C4-2B (cell line): ENCODE measurements around the gene FAM168A.
A peak's percentile ranks its signal among the peaks of the same experiment; 100 is the strongest.

Experiments used
- H3K27ac ChIP-seq: fragments of 450-650 bp; 2 replicates; pipeline ENCODE4 v1.5.1; 2017
- ZFX ChIP-seq: fragments of 450-650 bp; IDR thresholded peaks from 2 replicates; pipeline ENCODE4 v1.6.1; 2017
- TF ChIP-seq, protein P1 (sequence below): fragments of 450-650 bp; conservative IDR thresholded peaks from 2 replicates; pipeline ENCODE4 v1.5.1; 2017; ENCODE audit warnings: mild to moderate bottlenecking

Gene FAM168A

DNA sequence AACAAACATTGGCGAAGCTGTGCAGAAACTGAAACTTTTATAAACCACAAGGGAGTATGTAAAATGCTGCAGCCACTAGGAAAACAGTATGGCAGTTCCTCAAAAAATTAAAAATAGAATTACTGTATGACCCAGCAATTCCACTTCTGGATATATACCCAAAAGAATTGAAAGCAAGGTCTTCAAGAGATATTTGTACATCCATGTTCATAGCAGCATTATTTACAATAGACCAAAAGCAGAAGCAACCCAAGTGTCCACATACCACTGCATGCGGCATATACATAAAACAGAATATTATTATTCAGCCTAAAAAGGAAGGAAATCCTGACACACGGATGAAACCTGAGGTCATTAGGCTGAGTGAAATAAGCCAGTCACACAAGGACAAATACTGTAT, 135.9 kb downstream of the FAM168A start:
- H3K27ac ChIP-seq = no peak overlapping the region
- TF ChIP-seq, protein P1, sequence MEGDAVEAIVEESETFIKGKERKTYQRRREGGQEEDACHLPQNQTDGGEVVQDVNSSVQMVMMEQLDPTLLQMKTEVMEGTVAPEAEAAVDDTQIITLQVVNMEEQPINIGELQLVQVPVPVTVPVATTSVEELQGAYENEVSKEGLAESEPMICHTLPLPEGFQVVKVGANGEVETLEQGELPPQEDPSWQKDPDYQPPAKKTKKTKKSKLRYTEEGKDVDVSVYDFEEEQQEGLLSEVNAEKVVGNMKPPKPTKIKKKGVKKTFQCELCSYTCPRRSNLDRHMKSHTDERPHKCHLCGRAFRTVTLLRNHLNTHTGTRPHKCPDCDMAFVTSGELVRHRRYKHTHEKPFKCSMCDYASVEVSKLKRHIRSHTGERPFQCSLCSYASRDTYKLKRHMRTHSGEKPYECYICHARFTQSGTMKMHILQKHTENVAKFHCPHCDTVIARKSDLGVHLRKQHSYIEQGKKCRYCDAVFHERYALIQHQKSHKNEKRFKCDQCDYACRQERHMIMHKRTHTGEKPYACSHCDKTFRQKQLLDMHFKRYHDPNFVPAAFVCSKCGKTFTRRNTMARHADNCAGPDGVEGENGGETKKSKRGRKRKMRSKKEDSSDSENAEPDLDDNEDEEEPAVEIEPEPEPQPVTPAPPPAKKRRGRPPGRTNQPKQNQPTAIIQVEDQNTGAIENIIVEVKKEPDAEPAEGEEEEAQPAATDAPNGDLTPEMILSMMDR = no peak
- TF ChIP-seq ZFX = no peak

DNA sequence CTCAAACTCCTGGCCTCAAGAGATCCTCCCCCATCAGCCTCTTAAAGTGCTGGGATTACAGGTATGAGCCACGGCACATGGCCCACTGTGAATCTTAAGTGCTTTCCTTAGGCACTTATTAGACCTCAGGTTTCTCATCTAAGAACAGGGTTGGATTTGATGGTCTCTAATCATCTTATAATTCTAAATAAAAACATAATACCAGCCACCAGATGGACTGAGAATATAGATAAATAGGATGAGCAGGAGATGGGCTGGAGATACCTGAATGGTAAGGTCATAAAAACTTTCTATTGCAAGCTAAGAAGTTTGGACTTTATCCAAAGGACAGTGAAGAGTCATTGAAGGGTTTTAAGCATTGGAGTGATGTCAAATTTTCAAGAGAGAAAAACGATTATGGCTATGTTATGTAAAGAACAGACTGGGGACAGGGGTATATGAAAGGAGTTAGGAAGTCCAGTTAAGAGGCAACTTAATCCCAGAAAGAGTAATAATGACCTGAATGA, 136.5 kb downstream of the FAM168A start:
- TF ChIP-seq ZFX = no peak
- TF ChIP-seq, protein P1 = no peak; the same call in 1 of the 2 replicates
- peak overlapping the region; percentile 58 for H3K27ac ChIP-seq

DNA sequence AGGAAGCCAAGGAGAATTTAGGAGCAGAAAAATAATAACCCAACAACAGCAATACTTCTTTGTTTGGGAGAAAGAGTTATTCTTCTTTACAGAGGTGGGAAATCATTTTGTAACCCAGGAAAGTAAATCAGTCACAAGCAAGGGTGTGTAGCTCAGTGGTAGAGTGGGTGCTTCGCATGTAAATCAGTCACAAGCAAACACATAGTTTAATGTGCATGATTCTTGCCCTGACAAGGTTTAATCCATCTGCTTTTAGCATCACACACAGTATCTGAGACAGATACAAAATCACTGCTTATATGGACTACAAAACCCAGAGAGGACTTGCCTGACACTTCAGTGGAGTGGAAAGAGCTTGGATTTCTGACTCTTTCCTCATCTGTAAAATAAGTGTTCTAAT, 139.7 kb downstream of the FAM168A start:
- TF ChIP-seq, protein P1 = no peak
- H3K27ac ChIP-seq = no peak overlapping the region

DNA sequence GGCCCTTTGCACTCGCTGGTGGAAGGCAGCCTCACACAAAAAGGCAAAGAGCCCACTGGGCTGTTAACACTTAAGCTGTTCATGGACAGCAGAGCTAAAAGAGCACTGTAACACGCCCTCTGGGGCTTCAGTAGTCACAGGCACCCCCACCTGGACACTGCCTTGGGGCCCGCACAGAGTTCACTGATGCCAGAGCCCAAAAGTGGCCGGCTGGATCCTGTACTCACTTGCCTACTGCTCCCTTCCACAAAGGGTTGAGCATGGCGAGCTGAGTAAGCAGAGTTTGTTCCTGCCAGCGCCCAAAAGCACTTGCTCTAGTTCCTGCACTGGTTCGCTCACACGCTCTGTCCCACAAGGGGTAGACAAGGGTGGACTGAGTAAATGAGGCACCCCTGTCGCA, 142.9 kb downstream of the FAM168A start:
- TF ChIP-seq, protein P1 = no peak
- no peak for TF ChIP-seq ZFX
- no peak overlapping the region for H3K27ac ChIP-seq

DNA sequence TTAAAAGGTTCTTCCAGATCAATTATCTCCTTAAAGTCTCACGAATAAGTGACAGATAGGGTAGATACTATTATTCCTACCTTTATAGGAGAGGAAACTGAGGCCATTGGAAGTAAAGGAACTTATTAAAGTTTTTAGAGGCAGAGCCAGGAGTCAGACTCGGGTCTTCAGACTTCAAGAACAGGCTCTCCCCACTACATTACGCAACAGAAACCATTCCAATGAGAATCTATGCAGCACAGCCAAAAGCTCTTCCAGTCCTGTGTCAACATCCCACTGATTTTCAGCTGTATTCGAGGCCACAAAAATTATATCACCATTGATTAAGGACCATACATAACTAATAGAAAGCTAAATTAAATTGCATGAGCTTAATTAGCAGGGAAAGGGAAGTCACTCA, 144.3 kb downstream of the FAM168A start:
- no peak overlapping the region for H3K27ac ChIP-seq
- no peak for TF ChIP-seq ZFX
- TF ChIP-seq, protein P1 = no peak

DNA sequence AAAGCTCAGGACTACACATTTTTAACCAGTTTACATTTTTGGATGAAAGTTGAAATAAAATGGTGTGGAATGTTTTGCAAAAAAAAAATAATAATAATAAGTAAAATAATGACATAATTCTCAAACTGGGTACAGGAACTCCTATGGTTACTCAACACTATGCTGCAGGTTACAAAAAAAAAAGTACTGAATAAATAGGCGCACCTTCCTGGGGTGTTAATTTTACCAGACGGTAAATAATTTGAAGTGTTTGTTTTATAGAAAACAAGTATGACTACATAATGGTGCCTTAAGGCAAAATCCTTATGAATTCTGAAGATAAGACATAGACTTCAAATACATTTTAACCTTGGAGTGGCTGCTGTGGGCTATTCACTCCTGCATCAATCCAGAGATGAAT, 145.2 kb downstream of the FAM168A start:
- TF ChIP-seq, protein P1 = no peak
- TF ChIP-seq ZFX = no peak
- H3K27ac ChIP-seq = no peak overlapping the region

DNA sequence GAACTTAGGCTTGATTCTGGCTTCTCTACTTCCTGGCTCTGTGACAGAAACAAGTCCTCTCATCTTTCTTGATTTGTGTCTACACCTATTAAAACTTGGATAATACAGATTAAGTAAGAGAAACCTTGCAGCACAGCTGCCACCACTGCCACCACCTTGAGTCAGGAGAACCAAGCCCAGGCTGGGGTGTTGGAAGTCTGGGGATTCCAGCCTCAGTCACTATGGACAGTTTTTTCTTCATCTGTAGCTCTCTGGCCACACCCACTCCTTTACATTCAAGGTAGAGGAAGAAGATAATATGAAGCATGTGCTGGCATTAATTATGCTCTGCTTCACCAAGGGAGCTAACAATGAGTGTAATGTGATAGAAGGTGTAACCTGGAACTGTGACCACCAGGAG, 146.0 kb downstream of the FAM168A start:
- no peak for TF ChIP-seq ZFX
- TF ChIP-seq, protein P1 = no peak
- H3K27ac ChIP-seq = no peak overlapping the region
